Neutrophil (primary cell): ENCODE data around the gene C2CD2.

Source experiments
- H3K27ac ChIP-seq: fragments of 200-600 bp; sonication (generic); 2 replicates; pipeline ENCODE4 v1.5.1; 2016; ENCODE audit warnings: mild to moderate bottlenecking, moderate library complexity
- H3K27me3 ChIP-seq: fragments of 200-600 bp; sonication (generic); 2 replicates; pipeline ENCODE4 v1.6.0; 2016; ENCODE audit warnings: mild to moderate bottlenecking
- H3K36me3 ChIP-seq: fragments of 200-600 bp; sonication (generic); 2 replicates; pipeline ENCODE4 v1.5.1; 2017
- H3K4me1 ChIP-seq, 2 experiments: fragments of 200-600 bp in 1 of 2; sonication (generic) in 1 of 2; 1 replicate in 1 of 2; 2 replicates in 1 of 2; pipeline versions ENCODE4 v1.5.1 to v1.6.1; 2013 to 2016; ENCODE audit warnings: low read depth in 1 of 2, low read length in 1 of 2, mild to moderate bottlenecking in 1 of 2, moderate library complexity in 1 of 2; ENCODE audit not compliant: control insufficient read depth in 1 of 2, insufficient read depth in 1 of 2
- H3K4me3 ChIP-seq, 2 experiments: fragments of 200-600 bp in 1 of 2; sonication (generic) in 1 of 2; 1 replicate in 1 of 2; 2 replicates in 1 of 2; pipeline ENCODE4 v1.5.1; 2013 to 2016; ENCODE audit warnings: low read depth in 1 of 2, low read length in 1 of 2, mild to moderate bottlenecking in 1 of 2, moderate library complexity in 1 of 2
- H3K9me3 ChIP-seq: fragments of 200-600 bp; sonication (generic); 2 replicates; pipeline ENCODE4 v1.5.1; 2016
- TF ChIP-seq, protein P1 (sequence below): fragments of 200-600 bp; sonication (generic); IDR thresholded peaks from 2 replicates; pipeline ENCODE4 v1.5.1; 2016; ENCODE audit warnings: antibody characterized with exemption

C2CD2 gene

DNA sequence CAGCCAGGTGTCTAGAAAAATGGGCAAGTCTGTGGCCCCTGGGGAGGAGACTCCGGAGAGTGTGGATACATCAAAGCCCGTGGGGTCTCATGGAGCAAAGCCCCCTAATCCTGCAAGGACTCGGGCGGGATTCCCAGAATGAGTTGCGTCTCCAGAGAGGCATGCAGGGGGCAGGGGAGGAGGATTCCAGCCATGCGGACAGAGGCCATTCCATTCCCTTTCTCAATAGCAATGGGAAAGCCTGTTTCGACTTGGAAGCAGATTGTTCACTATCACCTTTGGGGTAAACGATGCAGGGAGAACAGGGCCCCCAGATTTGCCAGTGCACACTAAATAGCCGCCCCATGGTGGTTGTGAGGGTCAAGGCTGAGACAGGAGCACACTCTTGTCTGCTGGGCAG, 59.3 kb downstream of the C2CD2 start:
- TF ChIP-seq, protein P1, sequence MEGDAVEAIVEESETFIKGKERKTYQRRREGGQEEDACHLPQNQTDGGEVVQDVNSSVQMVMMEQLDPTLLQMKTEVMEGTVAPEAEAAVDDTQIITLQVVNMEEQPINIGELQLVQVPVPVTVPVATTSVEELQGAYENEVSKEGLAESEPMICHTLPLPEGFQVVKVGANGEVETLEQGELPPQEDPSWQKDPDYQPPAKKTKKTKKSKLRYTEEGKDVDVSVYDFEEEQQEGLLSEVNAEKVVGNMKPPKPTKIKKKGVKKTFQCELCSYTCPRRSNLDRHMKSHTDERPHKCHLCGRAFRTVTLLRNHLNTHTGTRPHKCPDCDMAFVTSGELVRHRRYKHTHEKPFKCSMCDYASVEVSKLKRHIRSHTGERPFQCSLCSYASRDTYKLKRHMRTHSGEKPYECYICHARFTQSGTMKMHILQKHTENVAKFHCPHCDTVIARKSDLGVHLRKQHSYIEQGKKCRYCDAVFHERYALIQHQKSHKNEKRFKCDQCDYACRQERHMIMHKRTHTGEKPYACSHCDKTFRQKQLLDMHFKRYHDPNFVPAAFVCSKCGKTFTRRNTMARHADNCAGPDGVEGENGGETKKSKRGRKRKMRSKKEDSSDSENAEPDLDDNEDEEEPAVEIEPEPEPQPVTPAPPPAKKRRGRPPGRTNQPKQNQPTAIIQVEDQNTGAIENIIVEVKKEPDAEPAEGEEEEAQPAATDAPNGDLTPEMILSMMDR, result no peak
- Histone ChIP-seq H3K27me3 (peaks cover 6% of the 10 kb centered on the region), H3K9me3 (no peaks in the 10 kb centered on the region), H3K4me1 (peaks cover 0 to 5% of the 10 kb centered on the region in 2 experiments), H3K27ac (no peak overlapping the region), H3K4me3 (no peak overlapping the region), H3K36me3 (no peaks in the 10 kb centered on the region)

DNA sequence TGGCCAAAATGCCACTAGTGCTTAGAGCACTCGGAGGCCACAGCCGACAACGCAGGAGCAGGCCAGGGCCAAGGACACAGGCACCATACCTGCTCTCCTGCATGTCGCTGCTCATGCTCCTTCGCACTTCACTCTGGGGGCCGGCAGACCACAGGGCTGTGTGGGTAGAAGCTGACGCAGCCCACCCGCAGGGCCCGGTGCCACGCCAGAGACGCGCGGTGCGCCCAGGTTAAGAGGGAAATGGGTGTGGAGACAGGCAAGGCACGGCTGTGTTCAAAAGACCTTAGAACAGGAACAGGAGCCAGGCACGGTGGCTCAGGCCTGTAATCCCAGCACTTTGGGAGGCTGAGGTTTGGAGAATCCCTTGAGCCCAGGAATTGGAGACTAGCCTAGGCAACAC, 61.1 kb downstream of the C2CD2 start:
- peaks cover 0 to 5% of the 10 kb centered on the region in 2 experiments for H3K4me1 ChIP-seq
- H3K27ac ChIP-seq, result no peak overlapping the region
- H3K27me3 ChIP-seq, result peaks cover 6% of the 10 kb centered on the region
- H3K36me3 ChIP-seq, result no peaks in the 10 kb centered on the region
- H3K9me3 ChIP-seq, result no peaks in the 10 kb centered on the region
- TF ChIP-seq, protein P1, result no peak
- no peak overlapping the region for H3K4me3 ChIP-seq

DNA sequence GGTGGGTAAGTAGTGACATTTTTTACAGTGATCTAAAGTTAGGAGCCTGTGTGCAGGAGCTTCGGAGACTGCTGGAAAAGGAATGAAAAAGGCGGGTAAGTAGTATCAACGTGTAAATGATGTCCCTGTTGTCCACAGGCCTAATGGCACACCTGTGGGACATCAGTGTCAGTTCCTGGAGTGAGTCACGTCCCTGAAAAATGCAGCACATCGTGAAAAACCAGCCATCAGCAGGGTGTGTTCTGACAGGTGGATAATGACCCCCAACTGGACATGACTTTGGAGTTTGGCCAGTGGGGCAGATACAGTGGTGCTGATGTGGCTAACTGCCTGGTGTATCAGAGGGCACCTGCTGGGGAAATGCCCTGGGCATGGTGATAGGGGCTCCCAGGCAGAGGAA, 62.7 kb downstream of the C2CD2 start:
- Histone ChIP-seq H3K4me1 (peaks cover 0 to 3% of the 10 kb centered on the region in 2 experiments), H3K27ac (no peak overlapping the region), H3K9me3 (no peaks in the 10 kb centered on the region), H3K27me3 (peaks cover 4% of the 10 kb centered on the region), H3K36me3 (no peaks in the 10 kb centered on the region), H3K4me3 (no peak overlapping the region)
- TF ChIP-seq, protein P1, result no peak

DNA sequence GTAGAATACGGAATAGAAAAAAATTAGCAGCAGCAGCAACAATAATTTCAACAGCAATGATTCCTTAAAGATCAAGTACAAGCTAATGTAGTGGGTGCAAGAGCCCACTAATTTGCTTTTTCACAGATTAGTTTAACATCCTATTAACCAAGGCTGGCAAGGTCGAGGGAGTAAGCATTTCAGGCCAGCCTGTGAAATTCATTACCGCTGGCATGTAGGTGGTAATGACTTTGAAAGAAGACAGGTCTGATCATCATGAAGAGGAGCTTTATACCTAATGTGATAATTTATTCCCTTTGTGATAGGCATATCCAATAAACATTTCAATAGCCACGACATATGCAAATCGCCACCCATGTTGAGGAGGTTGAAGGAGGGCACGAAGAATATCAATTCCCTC, 63.5 kb downstream of the C2CD2 start:
- H3K27me3 ChIP-seq, result peaks cover 6% of the 10 kb centered on the region
- no peak overlapping the region for H3K27ac ChIP-seq
- no peak overlapping the region for H3K4me3 ChIP-seq
- H3K36me3 ChIP-seq, result no peaks in the 10 kb centered on the region
- TF ChIP-seq, protein P1, result no peak
- H3K9me3 ChIP-seq, result no peaks in the 10 kb centered on the region
- peaks cover 0 to 3% of the 10 kb centered on the region in 2 experiments for H3K4me1 ChIP-seq

DNA sequence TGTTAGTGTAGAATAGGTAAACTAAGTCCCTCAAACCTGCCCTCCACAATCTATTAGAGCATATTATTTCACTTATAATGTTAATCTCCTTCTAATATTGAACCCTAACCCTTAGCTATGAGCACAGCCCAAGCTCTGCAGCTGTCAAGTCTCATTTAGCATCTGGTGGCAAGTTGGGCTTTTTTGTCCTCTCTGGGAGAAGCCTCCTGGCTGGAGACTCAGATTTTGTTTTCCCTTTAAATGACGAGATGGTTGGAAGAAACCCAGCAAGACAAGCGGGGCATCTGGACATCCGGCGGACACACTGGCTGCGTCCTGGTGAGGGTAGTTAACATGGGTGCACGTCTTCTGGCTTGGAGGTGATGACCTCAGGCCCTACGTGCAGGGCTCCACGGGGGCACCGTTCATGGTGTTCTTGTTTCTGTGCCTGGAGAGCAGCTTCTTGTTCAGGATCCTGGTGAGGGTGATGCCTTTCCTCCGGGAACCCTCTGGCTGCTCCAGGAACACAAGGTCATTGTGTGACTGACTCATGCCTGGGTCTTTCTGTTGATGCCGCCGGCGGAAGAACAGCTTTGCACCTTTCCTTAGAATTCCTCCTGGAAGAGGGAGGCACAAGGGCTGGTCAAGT, 65.0 kb downstream of the C2CD2 start:
- H3K4me3 ChIP-seq, result no peak overlapping the region
- no peak overlapping the region for H3K27ac ChIP-seq
- peaks cover 13% of the 10 kb centered on the region for H3K27me3 ChIP-seq
- H3K4me1 ChIP-seq, result peaks cover 0 to 7% of the 10 kb centered on the region in 2 experiments
- no peaks in the 10 kb centered on the region for H3K9me3 ChIP-seq
- H3K36me3 ChIP-seq, result no peaks in the 10 kb centered on the region
- TF ChIP-seq, protein P1, result no peak
